Measurements from ENCODE around the gene PRPSAP1.
"Not testable (repeated sequence)": the region's sequence is repeated elsewhere in the genome, so short reads cannot be mapped to it uniquely, and the experiment has no call there.

PRPSAP1 gene

DNA sequence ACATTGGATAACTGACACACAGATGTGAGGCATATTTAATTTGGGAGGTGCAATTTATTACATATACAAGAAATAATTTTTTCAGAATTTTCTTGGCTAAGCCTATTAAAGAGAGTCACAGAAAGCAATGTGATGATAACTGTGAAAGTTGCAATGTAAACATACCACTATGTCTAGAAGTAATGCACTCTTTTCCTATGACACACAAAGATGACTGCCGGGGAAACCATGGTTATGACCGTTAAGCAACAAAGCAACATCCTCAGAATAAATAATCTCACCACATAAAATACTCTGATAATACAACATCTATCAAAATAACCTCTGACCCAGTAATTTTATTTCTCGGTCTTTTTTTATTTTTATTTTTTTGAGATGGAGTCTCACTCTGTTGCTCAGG, 35.1 kb downstream of the PRPSAP1 start:
- DNase-seq: no peak

DNA sequence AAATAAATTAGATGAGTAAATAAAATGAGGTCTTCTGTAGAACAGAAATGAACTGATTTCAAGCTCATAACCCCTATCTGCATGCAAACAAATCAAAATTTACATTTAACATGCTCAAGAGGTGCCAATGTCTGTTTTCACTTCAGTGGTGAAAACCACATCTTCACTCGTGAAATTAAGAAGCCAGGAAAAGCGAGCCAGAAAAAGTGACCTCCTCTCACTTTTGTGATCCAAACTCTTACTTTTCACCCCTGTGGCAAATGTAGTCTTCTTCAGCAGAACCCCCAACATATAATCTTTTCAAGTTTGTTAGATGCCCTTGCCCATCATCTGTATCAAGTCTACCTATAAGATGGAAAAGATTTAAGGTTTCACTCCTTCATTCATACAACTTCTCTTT, 36.2 kb downstream of the PRPSAP1 start:
- DNase-seq: no peak

DNA sequence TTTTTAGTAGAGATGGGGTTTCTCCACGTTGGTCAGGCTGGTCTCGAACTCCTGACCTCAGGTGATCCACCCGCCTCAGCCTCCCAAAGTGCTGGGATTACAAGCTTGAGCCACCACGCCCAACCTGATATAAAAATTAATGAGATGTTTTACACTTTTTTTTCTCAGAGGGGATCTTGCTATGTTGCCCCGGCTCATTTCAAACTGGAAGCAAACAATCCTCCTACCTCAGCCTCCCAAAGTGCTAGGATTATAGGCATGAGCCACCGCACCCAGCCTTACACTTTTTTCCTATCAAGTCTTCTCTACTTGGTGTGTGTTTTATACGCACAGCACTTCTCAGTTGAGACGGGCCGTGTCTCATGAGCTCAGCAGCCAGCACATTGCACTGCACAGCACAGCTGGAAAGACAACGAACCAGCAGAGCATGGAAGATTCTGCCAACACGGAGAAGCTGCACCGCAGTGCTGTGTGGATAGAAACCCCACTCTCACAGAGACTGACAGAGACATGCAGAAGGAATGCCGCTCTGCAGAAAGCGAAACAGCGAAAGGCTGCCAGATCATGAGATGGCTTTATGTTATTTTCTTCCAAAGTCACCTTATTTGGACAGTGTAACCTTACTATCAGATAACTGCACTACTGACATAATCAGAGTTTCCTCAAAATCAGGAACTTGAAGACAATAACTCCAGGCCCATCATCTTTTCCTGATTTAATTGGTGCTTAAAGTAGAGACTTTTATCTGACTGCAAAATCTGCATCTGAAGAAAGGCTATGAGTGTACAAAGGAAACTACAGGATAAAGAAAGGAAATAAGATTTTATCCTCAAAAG, 39.1 kb downstream of the PRPSAP1 start:
- DNase-seq: no peak

DNA sequence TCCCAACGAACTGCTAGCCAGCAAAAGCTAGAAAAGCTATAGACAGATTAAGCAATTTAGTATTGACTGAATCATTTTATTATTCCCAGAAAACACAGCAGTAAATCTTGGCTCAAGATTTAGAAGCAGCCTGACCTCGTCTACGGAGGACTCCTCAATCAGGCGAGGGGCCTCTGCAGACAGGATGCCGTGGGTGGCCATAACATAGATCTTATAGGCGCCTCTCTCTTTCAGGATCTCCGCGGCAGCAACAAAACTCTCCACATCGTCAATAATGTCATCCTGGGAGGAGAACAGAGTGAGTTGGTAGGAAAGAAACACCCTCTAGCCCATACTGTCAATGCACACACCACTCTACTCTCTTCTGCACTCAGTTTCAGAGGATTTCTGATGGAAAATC, 41.0 kb downstream of the PRPSAP1 start:
- no peak for DNase-seq

DNA sequence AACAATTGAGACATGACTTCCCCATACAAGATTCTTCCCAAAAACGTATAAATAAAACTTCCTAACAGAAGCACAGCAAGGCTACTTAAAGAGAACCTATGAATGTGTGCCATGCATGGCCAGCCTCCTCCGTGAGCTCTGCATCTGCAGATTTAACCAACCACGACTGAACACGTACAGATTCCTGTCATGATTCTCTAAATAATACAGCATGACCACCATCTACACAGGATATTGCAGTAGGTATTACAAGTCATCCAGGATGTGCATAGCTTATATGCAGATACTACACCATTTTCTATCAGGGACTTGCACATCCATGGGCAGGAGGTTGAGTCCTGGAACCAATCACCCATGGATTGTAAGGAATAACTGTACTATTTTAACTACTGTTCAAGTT, 44.3 kb downstream of the PRPSAP1 start:
- DNase-seq: no peak

DNA sequence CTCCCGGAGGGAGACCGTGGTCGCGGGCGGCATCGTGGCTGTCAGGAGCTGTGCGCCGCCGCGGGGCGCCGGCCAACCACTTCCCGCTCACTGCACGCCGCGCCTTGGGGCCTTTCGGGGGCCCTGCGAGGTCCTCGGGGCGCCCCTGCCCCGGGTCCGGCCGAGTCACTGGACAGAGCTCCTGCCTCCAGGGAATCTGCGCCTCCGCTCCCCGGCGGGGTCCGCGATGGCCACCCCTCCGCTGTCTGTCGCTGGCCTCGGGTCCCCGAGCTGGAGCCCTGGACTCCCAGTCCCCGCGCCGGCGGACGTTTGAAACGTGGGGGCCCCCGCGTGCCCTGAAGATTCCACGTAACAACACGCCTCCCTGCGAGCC, 45.8 kb downstream of the PRPSAP1 start, which contains the start of gene QRICH2:
Gene QRICH2, minus strand, starts transcription at position 311 of the 373 bp plus-strand sequence. Its CDS starts 278 bp downstream, at position 33.
- DNase-seq: no peak

DNA sequence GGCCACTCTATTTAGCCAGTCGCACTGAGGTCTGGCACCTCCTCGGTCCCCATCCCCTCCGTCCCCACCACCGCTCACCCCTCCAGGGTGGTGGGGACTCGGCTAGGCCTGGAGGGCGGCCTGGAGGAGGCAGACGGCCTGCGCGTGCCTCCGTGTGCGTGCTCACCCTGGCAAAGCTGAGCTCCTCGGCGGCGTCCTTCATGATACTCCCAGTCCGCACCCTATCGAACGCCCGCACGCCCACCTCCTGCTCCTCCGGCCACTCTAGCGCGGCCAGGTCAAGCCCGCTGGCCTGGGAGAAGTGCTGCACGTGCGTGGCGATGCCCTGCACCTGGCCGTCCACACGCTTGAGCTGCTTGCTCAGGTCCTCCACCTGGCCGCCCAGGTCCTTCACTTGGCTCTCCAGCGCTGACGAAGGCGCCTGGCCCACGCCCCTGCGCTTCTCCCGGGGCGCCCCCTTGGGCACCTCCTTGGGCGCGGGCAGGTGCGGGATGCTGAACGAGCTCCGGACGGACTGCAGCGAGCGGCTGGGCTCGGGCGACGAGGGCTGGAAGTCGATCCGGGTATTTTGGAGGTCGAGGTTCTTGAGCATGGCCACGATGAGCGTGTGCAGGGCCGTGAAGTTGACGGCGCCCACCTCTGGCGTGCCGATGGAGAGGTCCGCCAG, 46.3 kb downstream of the PRPSAP1 start:
- no peak for DNase-seq

DNA sequence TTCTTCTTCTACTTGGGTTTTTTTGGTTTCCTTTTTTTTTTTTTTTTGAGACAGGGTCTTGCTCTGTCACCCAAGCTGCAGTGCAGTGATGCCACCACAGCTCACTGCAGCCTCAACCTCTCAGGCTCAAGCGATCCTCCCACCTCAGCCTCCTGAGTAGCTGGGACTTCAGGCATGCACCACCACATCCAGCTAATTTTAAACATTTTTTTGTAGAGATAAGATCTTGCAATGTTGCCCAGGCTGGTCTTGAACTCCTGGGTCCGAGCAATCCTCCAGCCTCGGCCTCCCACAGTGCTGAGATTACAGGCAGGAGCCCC, 48.6 kb downstream of the PRPSAP1 start:
- not testable (repeated sequence) for DNase-seq

DNA sequence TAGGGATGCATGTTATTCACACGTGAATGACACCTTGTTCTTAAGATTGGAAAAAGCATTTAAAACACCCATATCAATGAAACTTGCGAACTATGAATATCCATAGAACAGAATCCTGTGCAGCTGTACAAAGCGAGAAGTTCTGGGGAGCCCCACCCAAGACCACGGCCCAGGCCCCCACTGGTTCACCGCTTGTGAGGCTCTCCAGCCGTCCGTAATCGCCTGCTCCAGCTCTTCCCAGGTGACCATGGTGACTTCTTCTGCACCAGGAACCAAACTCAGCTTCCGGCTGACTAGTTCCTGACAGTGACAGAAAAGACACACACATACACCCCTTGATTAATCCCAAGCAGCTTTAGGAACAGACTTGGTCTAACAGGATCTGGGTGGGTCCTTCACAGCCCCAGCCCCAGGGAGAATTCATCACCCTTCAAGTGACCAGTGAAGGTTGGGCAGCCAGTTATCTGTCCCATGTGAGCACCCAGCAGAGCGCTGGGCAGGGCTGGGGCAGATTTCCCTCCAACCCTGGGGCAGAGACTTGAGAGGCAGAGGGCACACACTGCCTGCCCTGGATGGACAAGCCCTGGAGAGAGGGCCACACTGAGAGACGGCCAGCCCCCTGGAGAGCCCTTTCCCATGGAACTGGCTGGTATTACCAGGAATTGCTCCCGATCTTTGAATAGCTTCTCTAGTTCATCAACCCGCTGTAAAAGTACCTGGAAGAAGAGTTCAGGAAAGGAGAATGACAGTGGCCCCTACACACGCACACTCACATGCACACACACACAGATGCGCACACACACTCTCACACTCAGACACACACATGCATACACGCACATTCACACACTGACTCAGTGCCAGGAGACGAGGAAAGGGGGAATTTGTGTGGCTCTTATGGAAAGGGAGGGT, 49.2 kb downstream of the PRPSAP1 start:
- DNase-seq: no peak

DNA sequence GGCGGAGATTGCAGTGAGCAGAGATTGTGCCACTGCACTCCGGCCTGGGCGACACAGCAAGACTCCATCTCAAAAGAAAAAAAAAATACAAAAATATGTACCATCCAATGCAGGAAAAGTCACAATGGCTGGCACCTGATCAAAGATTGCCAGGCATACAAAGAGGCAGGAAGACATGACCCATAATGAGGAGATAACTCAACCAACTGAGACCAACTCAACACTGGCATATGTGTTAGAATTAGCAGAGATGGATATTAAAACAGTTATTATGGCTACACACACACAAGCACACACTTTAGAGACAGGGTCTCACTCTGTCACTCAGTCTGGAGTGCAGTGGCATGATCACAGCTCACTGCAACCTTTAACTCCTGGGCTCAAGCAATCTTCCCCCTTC, 56.3 kb downstream of the PRPSAP1 start:
- no peak for DNase-seq

DNA sequence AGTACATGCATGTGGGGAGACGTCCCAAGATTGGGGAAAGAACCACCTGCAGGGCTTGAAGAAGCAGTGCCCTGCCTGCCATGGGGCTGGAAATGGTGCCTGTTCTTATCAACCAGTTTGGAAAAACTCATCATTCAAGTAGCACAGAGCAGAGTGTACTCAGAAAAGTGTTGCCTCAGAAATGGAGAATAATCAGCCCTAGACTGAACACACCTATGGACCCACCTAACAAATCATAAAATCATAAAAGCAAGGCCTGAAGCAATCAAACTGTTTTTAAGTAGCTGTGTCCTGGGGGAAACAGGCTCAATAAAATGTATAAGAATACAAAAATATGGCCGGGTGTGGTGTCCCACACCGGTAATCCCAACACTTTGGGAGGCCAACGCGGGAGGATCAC, 56.8 kb downstream of the PRPSAP1 start:
- DNase-seq: no peak

DNA sequence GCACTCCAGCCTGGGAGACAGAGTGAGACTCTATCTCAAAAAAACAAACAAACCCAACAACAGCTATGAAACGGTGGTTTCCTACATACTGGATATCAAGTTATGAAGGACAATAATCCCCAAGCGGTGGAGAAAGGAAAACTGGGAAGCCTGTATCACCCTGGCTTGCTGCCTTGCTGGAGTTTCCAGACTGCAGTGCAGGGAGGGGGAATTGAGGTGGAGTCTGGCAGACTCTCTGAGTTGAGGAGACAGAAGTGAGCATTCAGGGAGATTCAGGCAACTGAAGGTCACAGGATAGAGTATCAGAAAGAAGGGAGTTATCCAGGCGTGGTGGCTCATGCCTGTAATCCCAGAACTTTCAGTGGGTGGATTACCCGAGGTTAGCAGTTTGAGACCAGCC, 57.5 kb downstream of the PRPSAP1 start:
- no peak for DNase-seq

DNA sequence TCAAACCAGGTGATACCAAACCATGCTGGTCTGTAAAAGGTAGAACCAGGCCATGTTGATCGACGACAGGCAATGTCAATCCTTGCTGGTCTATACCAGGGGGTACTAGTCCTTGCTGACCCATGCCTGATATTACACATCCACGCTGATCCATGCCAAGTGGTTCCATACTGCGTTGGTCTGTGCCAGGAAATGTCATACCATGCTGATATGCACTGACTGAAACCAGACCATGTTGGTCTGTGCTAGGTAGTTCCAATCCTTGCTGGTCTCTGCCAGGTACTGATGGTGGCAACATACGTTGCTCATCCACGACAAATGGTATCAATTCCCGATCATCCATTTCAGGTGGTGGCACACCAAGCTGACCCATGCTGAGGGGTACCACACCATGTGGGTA, 60.6 kb downstream of the PRPSAP1 start:
- no peak for DNase-seq

DNA sequence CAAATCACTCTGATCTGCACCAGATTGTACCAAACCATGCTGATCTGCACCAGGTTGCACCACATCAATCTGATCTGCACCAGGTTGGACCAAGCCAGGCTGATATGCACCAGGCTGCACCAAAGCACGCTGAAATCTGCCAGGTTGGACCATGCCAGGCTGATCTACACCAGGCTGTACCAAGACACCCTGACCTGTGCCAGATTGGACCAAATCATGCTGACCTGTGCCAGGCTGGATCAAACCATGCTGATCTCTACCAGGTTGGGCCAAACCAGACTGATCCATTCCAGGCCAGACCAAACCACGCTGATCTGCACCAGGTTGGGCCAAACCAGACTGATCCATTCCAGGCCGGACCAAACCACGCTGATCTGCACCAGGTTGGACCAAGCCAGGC, 61.1 kb downstream of the PRPSAP1 start:
- no peak for DNase-seq

DNA sequence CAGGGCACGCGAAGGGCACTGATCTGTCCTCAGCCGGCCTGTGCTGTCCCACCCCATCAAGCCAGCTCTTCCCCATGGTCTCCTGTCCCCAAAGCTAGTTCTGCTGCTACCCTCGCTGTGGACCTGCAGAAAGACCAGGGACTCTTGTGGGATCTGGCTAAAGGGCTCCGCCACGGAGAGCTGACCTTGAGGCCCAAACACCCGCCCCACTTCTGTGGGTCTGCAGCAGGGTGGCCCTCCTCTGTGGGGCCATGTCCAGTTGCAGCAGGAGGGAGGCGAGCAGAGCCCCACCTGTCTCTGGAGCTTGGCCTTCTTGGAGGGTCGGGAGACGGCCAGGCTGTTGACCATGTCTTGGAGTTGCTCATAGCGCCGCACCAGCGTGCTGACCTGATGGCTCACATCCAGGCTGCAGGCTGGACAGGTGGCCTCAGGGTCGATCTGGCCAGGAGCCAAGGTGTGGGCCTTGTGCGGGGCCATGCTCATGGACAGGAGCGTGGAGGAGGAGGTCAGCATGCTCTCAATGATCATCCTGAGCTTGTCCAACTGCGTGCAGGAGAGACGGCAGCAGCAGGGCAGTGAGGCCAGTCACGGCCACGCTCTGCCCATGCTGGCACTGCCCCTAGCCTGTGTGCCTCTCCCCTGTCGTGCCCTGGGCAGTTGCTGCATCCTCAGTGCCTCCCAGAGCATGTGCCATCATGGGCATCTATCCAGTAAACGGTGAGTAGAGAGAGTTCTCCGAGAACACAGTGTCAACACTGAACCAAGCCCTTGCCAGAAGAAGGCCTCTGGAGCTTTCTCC, 71.9 kb downstream of the PRPSAP1 start:
- no peak for DNase-seq

DNA sequence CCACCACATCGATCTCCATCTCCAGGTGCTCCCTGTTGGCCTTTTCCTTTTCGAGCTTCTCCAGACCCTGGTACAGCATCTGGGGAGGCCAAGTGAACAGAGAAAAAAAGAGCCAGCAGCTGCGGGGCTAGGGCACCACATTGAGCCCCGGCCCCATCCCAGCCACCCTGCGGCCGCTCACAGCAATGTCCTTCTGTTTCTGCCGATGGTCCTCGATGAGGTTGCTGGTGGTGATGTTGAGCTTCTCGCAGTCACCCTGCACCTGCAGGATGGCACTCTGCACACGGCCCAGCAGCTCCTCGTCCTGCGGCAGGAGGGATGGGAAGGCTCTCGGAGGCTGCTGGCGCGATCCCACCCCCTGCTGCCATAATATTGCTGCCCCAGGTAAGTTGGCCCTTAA, 73.1 kb downstream of the PRPSAP1 start:
- DNase-seq: no peak

DNA sequence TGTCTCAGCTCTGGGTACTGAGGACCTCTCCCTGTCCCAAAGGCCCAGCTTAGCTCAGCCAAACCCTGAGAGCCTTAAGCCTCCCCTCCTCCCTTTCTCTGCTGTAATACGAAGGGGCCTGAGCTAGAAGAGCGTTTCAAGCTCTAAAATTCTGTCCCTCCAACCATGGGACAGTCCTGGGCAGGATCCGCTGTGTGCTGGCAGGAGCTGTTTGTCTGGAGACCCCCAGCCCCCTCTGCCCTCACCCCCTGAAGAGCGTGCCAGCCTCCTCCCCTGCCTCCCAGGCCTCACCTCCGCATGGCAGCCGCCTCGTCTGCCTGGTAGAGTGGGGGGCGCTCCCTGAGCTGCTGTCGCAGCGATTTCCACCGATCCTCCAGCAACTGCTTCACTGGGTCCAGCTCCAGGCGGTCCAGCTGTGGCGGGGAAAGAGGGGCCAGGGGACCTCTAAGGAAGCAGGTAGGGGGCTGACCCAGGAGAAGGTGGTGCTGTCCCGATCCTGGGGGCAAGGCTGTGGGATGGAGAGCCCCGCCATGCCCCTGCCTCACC, 73.9 kb downstream of the PRPSAP1 start:
- DNase-seq: no peak

DNA sequence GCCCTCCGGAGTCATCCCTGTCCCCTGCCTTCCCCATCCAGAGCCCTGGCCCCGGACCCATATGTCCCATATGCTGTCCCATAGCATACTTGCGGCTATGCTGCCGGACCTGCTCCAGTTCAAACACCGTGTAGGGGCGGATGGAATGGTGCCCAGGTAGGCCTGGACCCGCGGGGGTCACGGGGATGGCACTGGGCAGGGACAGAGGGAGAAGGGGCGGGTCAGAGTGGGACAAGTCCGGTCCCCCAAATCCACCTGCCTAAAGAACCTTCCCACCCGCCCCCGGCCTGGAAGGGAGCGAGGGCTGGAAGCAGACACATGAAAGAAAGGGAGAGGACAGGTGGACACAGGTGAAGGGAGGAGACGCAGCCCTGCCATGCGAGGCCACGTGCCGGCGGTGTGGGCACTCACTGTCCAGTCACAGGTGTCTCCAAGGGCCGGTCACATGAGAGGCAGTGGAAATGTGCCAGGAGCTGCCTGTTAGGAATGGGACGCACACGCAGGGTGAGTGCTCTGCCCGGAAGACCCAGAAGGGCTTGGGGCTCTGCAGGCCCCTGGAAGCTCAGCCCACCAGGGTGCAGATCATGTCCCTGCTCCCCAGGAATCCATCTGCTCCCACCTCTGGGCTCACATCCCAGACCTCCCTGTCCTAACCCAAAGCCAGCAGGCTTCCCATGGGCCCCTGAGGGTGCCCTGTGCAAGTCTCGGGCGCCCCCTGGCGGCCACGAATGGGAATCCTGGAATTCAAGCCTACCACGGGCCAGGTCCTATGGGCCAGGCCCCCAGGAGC, 74.6 kb downstream of the PRPSAP1 start:
- peak; percentile 83 for DNase-seq

DNA sequence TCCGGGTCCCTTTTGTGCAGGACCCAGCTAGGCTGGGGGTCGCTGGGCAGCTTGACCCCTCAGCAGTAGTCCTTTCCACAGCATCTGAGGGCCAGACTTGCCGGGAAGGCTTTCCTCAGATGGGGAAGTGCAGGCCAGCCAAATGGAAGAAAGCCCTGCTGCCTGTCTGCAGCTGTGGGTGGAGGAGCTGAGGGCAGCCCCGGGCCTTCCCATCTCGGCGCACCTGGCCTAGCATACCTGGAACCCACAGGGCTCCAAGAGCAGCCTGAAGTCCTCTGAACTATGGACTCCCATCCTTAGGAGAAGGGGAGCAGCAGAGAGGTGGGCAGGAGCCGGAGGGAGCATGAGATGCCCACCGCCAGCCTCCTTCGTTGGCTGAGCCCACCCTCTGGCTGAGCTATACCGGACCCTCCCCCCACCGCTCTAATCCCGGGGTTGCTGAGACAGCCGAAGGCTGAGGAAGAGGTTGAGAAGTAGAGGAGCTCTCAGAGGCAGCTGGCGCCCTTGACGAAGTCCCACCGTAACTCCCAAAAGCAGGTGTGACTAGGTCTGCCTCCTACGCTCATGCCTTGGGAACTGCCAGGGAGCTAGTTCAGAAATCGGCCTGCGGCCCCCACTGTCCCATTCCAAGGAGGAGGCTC, 75.3 kb downstream of the PRPSAP1 start:
- DNase-seq: no peak

DNA sequence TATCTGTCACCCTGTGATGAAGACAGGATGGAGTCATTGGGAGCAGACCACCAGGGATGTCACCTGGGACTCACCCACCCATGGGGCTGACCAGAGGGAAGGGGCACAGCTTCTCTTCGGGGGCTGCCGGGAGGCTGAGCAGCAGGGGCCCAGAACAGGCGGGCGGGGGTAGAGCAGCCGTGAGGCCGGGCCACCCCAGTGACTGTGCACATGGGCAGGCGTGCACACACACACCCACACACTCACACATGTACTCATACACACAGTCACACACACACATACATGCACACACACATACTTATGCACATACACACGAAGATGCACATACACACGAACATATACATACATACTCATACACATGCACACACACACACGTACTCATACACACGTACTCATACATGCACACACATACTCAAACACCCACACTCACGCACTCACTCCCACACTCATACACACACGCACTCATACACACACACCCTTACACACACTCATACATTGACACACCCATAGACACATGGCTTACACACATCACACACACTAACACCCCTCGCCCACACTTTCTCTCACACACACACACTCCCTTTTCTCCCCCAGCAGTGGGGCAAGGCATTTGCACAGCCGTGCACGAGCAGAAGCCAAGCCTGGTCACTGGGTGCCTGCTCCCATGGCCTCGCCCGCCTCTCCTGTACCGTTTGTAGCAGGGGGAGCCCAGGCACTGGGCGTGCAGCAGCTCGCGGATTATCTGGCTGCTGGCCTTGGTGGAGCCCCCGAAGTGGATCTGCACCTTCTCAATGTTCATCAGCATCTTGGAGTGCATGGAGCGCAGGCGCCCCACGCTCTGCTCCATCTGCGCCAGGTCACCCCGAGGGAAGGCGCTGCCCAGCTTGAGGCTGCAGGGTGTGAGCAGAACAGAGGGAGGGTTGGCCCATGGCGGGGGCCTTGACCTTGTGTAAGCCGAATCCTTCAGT, 76.1 kb downstream of the PRPSAP1 start:
- DNase-seq: peak; percentile 12
